Liver (tissue), 9 donors: ENCODE results near the gene SPINK2. TPM values are rescaled to one million over a fixed set of nuclear protein-coding genes. Genes with fewer than 3 reads are reported as not detected.

Source experiments
- DNase-seq: peaks from one replicate; pipeline ENCODE4 v3.0.0-alpha.2; 2017; ENCODE audit warnings: low spot score
- H3K27ac ChIP-seq, 2 donors: one replicate each; pipeline ENCODE4 v1.7.0; 2013; ENCODE audit warnings: inconsistent platforms in 2 of 2, low read length in 2 of 2, control low read depth in 1 of 2, low read depth in 1 of 2, mild to moderate bottlenecking in 1 of 2
- H3K27me3 ChIP-seq, 4 donors: one replicate each; pipeline versions ENCODE4 v1.6.1 to v1.7.0; 2013; ENCODE audit warnings: low read length in 3 of 4, inconsistent platforms in 1 of 4, mild to moderate bottlenecking in 1 of 4, moderate library complexity in 1 of 4; ENCODE audit not compliant: control insufficient read depth in 4 of 4, insufficient read depth in 4 of 4
- H3K36me3 ChIP-seq, 4 donors: one replicate each; pipeline versions ENCODE4 v1.6.1 to v1.7.0; 2013; ENCODE audit warnings: low read length in 3 of 4, mild to moderate bottlenecking in 3 of 4, low read depth in 1 of 4, moderate library complexity in 1 of 4; ENCODE audit not compliant: control insufficient read depth in 4 of 4, insufficient read depth in 3 of 4
- H3K4me1 ChIP-seq, 4 donors: one replicate each; pipeline versions ENCODE4 v1.6.1 to v1.7.0; 2013; ENCODE audit warnings: low read length in 3 of 4, mild to moderate bottlenecking in 3 of 4, moderate library complexity in 1 of 4; ENCODE audit not compliant: control insufficient read depth in 4 of 4, insufficient read depth in 4 of 4
- H3K4me3 ChIP-seq, 3 donors: one replicate each; pipeline versions ENCODE4 v1.6.1 to v1.7.0; 2013; ENCODE audit warnings: low read length in 3 of 3, control low read depth in 1 of 3, low read depth in 1 of 3, mild to moderate bottlenecking in 1 of 3
- H3K9ac ChIP-seq, 2 donors: one replicate each; pipeline ENCODE4 v1.7.0; 2013; ENCODE audit warnings: low read length in 2 of 2, mild to moderate bottlenecking in 2 of 2, moderate library complexity in 2 of 2, control low read depth in 1 of 2, low read depth in 1 of 2
- H3K9me3 ChIP-seq, 4 donors: one replicate each; pipeline versions ENCODE4 v1.6.1 to v1.7.0; 2013; ENCODE audit warnings: low read length in 3 of 4; ENCODE audit not compliant: control insufficient read depth in 4 of 4
- ATF3 ChIP-seq: IDR thresholded peaks from 2 replicates; pipeline ENCODE4 v1.6.1; 2016; ENCODE audit warnings: antibody characterized with exemption
- CTCF ChIP-seq: fragments of 150-350 bp; IDR thresholded peaks from 2 replicates; pipeline ENCODE4 v1.5.1; 2017; ENCODE audit warnings: improper control_type of control experiment, low read depth, low read length; ENCODE audit not compliant: missing input control
- EGR1 ChIP-seq, 2 donors: IDR thresholded peaks; 2 replicates each; pipeline ENCODE4 v1.6.1; 2016 to 2018; ENCODE audit warnings: antibody characterized with exemption in 2 of 2, low read depth in 2 of 2
- FOXA1 ChIP-seq: IDR thresholded peaks from 2 replicates; pipeline ENCODE4 v1.6.1; 2016; ENCODE audit warnings: antibody characterized with exemption
- FOXA2 ChIP-seq: IDR thresholded peaks from 2 replicates; pipeline ENCODE4 v1.6.1; 2016; ENCODE audit warnings: antibody characterized with exemption
- GABPA ChIP-seq, 2 donors: IDR thresholded peaks in 1 of 2; conservative IDR thresholded peaks in 1 of 2; 2 replicates each; pipeline ENCODE4 v1.6.1; 2016; ENCODE audit warnings: antibody characterized with exemption in 2 of 2, mild to moderate bottlenecking in 1 of 2, moderate library complexity in 1 of 2
- HNF4A ChIP-seq, 2 donors: conservative IDR thresholded peaks; 2 replicates each; pipeline ENCODE4 v1.6.1; 2016; ENCODE audit warnings: antibody characterized with exemption in 2 of 2, mild to moderate bottlenecking in 2 of 2
- HNF4G ChIP-seq: IDR thresholded peaks from 2 replicates; pipeline ENCODE4 v1.6.1; 2016; ENCODE audit warnings: antibody characterized with exemption
- JUND ChIP-seq, 2 donors: IDR thresholded peaks; 2 replicates each; pipeline ENCODE4 v1.6.1; 2016; ENCODE audit warnings: antibody characterized with exemption in 2 of 2
- MAX ChIP-seq: IDR thresholded peaks from 2 replicates; pipeline ENCODE4 v1.6.1; 2016; ENCODE audit warnings: antibody characterized with exemption
- NR2F2 ChIP-seq: IDR thresholded peaks from 2 replicates; pipeline ENCODE4 v1.6.1; 2016; ENCODE audit warnings: antibody characterized with exemption
- RAD21 ChIP-seq, 2 donors: IDR thresholded peaks; 2 replicates each; pipeline ENCODE4 v1.6.1; 2016; ENCODE audit warnings: antibody characterized with exemption in 2 of 2, mild to moderate bottlenecking in 2 of 2
- RXRA ChIP-seq, 2 donors: IDR thresholded peaks; 2 replicates each; pipeline ENCODE4 v1.6.1; 2017 to 2018; ENCODE audit warnings: antibody characterized with exemption in 2 of 2, mild to moderate bottlenecking in 1 of 2
- SP1 ChIP-seq: IDR thresholded peaks from 2 replicates; pipeline ENCODE4 v1.6.1; 2018; ENCODE audit warnings: antibody characterized with exemption, mild to moderate bottlenecking
- TAF1 ChIP-seq: conservative IDR thresholded peaks from 2 replicates; pipeline ENCODE4 v1.6.1; 2016; ENCODE audit warnings: antibody characterized with exemption, mild to moderate bottlenecking
- YY1 ChIP-seq: IDR thresholded peaks from 2 replicates; pipeline ENCODE4 v1.6.1; 2016; ENCODE audit warnings: antibody characterized with exemption, mild to moderate bottlenecking
- ZBTB33 ChIP-seq: IDR thresholded peaks from 2 replicates; pipeline ENCODE4 v1.6.1; 2016; ENCODE audit warnings: antibody characterized with exemption
- WGBS: extraction: QIAGEN DNeasy Blood & Tissue Kit; methylation state at CpG from one replicate; pipeline ENCODE4 v1.1.7; 2013; 5-methylcytosine and 5-hydroxymethylcytosine counted together
- polyA plus RNA-seq, 2 donors: library from polyadenylated mRNA; stranded (reverse) in 1 of 2; unstranded in 1 of 2; fragments of 200-250 nt in 1 of 2; fragments of >200 nt in 1 of 2; fragmentation: Nextera tagmentation in 1 of 2; extraction: Ambion mirVana in 1 of 2; gene quantifications; one replicate each; pipeline versions ENCODE4 v1.2.1 to v1.2.3, GENCODE V29; 2013 to 2015
- total RNA-seq, 2 donors: library from RNA; depleted of rRNA; stranded (reverse); fragments of >200 nt; gene quantifications; one replicate each; pipeline ENCODE4 v1.2.3, GENCODE V29; 2014
- TF ChIP-seq, protein P1 (sequence below): IDR thresholded peaks from 2 replicates; pipeline ENCODE4 v1.6.1; 2016; ENCODE audit warnings: antibody characterized with exemption, mild to moderate bottlenecking
- donor health status: healthy.
- donor health status: healthy.
- donor health status: healthy.
- donor health status: healthy.
- donor health status: healthy.

SPINK2 gene
- total and polyA plus RNA-seq, 4 donors: 0.79 TPM; not detected in 3

- H3K36me3 ChIP-seq: no peaks in the 10 kb centered on the region
- no peak for TF ChIP-seq HNF4G
- 98% methylated on average over 1 of the region's 1 CpG for WGBS
- no peaks in the 10 kb centered on the region for H3K9me3 ChIP-seq
- no peaks in the 10 kb centered on the region for H3K4me1 ChIP-seq
- no peak for DNase-seq
- H3K27ac ChIP-seq: no peak overlapping the region
- H3K9ac ChIP-seq: no peak overlapping the region
- no peak overlapping the region for H3K4me3 ChIP-seq
- H3K27me3 ChIP-seq: no peaks in the 10 kb centered on the region
Observed at GRCh38 chr4:56773346-56773745, 48.2 kb downstream of the SPINK2 start.

- 81% methylated on average over 2 of the region's 2 CpGs for WGBS
- no peaks in the 10 kb centered on the region for H3K36me3 ChIP-seq
- no peak overlapping the region for H3K4me3 ChIP-seq
- no peak overlapping the region for H3K9ac ChIP-seq
- no peaks in the 10 kb centered on the region for H3K4me1 ChIP-seq
- TF ChIP-seq, protein P1, sequence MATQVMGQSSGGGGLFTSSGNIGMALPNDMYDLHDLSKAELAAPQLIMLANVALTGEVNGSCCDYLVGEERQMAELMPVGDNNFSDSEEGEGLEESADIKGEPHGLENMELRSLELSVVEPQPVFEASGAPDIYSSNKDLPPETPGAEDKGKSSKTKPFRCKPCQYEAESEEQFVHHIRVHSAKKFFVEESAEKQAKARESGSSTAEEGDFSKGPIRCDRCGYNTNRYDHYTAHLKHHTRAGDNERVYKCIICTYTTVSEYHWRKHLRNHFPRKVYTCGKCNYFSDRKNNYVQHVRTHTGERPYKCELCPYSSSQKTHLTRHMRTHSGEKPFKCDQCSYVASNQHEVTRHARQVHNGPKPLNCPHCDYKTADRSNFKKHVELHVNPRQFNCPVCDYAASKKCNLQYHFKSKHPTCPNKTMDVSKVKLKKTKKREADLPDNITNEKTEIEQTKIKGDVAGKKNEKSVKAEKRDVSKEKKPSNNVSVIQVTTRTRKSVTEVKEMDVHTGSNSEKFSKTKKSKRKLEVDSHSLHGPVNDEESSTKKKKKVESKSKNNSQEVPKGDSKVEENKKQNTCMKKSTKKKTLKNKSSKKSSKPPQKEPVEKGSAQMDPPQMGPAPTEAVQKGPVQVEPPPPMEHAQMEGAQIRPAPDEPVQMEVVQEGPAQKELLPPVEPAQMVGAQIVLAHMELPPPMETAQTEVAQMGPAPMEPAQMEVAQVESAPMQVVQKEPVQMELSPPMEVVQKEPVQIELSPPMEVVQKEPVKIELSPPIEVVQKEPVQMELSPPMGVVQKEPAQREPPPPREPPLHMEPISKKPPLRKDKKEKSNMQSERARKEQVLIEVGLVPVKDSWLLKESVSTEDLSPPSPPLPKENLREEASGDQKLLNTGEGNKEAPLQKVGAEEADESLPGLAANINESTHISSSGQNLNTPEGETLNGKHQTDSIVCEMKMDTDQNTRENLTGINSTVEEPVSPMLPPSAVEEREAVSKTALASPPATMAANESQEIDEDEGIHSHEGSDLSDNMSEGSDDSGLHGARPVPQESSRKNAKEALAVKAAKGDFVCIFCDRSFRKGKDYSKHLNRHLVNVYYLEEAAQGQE: no peak
- TF ChIP-seq ZBTB33: no peak
- no peak for TF ChIP-seq RXRA (IDR thresholded peaks at IDR 0.05)
- TF ChIP-seq FOXA2: no peak
- TF ChIP-seq JUND (IDR thresholded peaks at IDR 0.05): no peak
- TF ChIP-seq YY1: no peak
- TF ChIP-seq TAF1: no peak
- TF ChIP-seq RAD21 (IDR thresholded peaks at IDR 0.05): no peak
- no peak for TF ChIP-seq MAX
- TF ChIP-seq FOXA1: no peak
- TF ChIP-seq SP1: no peak
- TF ChIP-seq ATF3: no peak
- no peak for TF ChIP-seq HNF4G
- no peak for TF ChIP-seq HNF4A (conservative IDR thresholded peaks at IDR 0.05)
- TF ChIP-seq NR2F2: no peak
- no peak for TF ChIP-seq EGR1 (IDR thresholded peaks at IDR 0.05; ENCODE audit: low read depth in 2 of 2)
- no peak for TF ChIP-seq GABPA (IDR thresholded peaks at IDR 0.05 in 1 of 2, conservative IDR thresholded peaks at IDR 0.05 in 1 of 2)
- no peak for TF ChIP-seq CTCF
- H3K27me3 ChIP-seq: no peaks in the 10 kb centered on the region
- no peaks in the 10 kb centered on the region for H3K9me3 ChIP-seq
- DNase-seq: no peak
- H3K27ac ChIP-seq: no peak overlapping the region
Observed at GRCh38 chr4:56772134-56772533, 49.4 kb downstream of the SPINK2 start.
